HG02610 (cell line): ENCODE data around the gene PDZD2.

Experiments
- ATAC-seq: cut with Tn5 transposase; IDR thresholded peaks from one replicate; pipeline ENCODE4 v1.9.1; 2021; ENCODE audit warnings: mild to moderate bottlenecking, moderate library complexity; ENCODE audit not compliant: unreplicated experiment

PDZD2 gene

GRCh38 chr5:32090026-32090754 lies 451.3 kb downstream of the PDZD2 start:
- no peak for ATAC-seq

GRCh38 chr5:32090755-32091128 lies 451.8 kb downstream of the PDZD2 start:
- ATAC-seq: no peak

DNA sequence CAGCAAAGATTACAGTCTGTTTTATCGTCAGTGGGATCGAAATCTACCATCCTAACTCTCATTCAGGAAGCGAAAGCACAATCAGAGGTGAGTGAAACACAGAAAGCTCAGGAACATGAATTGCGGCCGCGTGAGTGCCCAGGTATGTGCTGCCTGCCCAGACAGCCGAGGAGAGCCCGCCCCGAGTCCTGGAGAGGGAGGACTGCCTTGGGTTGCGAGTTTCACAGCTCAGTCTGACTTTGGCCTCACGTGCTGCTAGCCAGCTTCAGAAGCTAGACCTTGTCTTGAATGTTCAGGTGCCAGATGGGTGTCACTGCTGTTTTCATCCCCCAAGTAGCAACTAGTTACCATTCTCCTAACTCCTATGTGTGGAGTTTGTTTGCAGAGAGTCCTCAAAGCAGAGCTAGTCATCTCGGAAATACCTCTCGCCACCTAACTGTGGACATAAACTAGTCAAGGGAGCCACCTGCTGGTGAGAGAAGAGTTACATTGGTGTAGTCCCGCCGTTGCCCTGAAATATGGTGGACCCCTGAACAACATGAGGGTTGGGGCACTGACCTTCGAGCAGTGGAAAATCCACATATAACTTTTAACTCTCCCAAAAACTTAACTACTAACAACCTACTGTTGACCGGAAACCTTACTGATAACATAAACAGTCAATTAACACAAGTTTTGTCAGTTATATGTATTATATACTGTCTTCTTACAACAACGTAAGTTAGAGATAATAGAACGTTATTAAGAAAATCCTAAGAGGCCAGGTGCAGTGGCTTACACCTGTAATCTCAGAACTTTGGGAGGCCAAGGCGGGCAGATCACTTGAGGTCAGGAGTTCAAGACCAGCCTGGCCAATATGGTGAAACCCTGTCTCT lies 454.2 kb downstream of the PDZD2 start:
- ATAC-seq: peak; percentile 82

GRCh38 chr5:32094691-32095090 lies 455.8 kb downstream of the PDZD2 start:
- no peak for ATAC-seq

GRCh38 chr5:32095261-32095671 lies 456.3 kb downstream of the PDZD2 start:
- ATAC-seq: no peak

- no peak for ATAC-seq
Observed at GRCh38 chr5:32096891-32097595, 458.1 kb downstream of the PDZD2 start.

- ATAC-seq: no peak
Observed at GRCh38 chr5:32098291-32098690, 459.4 kb downstream of the PDZD2 start.

- no peak for ATAC-seq
Observed at GRCh38 chr5:32098890-32099310, 460.0 kb downstream of the PDZD2 start.

DNA sequence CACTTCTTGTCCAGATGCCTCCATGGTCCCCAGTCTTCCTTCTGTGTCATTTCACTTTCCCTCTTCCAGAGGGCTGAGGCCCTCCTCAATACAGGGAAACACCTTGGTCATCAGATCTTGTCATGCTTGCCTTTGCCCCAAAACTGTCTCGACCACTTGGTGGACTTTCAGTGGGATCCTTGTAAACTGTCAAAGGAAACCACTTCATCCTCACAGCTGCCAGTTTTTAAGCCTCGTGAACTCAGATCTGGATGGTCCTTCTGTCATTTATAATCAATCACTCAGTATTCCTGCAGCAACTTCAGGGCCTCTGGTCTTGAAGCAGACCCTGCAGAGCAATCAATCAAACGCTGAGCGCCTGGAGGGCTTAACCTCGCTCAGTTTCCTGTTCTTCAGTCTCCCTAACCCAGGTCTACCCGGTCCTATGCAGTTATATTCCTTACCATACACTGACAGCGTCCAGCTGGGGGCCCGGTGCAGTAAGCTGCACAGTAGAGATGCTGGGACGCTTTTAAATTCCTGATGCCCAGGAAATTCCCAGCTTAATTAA lies 460.6 kb downstream of the PDZD2 start:
- no peak for ATAC-seq

GRCh38 chr5:32100230-32100629 lies 461.3 kb downstream of the PDZD2 start:
- ATAC-seq: no peak

- no peak for ATAC-seq
Observed at GRCh38 chr5:32100691-32101302, 461.9 kb downstream of the PDZD2 start.

GRCh38 chr5:32102254-32102986 lies 463.5 kb downstream of the PDZD2 start:
- ATAC-seq: no peak

GRCh38 chr5:32103521-32103920 lies 464.6 kb downstream of the PDZD2 start:
- ATAC-seq: no peak

DNA sequence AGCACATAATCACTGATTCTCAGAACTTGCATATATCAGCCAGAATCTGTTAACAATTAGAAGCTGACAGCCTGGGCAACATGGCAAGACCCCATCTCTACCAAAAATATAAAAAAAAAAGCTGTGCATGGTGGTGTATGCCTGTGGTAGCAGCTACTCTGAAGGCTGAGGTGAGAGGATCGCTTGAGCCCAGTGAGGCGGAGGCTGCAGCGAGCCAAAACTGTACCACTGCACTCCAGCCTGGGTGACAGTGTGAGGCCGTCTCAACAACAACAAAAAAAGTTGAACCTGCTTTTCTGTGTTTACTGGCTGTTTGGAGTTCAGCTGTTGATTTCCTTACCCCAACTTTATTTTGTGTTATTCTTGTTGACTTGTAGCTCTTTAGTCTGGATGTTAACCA lies 468.4 kb downstream of the PDZD2 start:
- ATAC-seq: no peak

- ATAC-seq: no peak
Observed at GRCh38 chr5:32108167-32108566, 469.2 kb downstream of the PDZD2 start.

- ATAC-seq: no peak
Observed at GRCh38 chr5:32109236-32109635, 470.3 kb downstream of the PDZD2 start.

GRCh38 chr5:32110111-32110696 lies 471.3 kb downstream of the PDZD2 start:
- ATAC-seq: no peak

- no peak for ATAC-seq
Observed at GRCh38 chr5:32115985-32116384, 477.1 kb downstream of the PDZD2 start.

DNA sequence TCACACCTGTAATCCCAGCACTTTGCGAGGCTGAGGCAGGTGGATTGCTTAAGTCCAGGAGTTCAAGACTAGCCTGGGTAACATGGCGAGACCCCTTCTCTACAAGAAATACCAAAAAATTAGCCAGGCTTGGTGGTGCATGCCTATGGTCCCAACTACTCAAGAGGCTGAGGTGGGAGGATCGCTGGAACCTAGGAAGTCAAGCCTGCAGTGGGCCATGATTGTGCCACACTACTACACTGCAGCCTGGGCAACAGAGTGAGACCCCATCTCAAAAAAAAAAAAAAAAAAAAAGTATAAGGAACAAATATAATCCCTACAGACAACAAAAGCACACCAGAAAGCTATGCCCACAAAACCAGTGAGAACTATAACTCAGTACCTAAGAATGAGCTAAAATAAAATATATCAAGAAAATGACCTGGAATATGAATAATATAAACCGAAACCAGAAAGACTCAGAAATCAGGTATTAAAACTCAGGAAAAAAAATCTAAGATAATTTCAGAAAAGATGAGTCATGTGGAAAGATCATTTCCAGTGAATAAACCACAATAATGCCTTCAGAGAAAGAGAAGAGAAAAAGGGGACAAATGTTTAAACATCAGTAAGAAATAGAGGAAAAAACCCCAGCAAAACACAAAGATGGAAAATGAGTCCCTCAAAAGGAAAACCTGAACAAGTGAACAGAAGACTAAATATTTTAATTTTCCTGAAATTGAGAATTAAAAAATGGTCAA lies 477.8 kb downstream of the PDZD2 start:
- ATAC-seq: no peak
